K562 (cell line): Measurements from ENCODE around the gene PKLR. TPM values are rescaled to one million over a fixed set of nuclear protein-coding genes. Genes with fewer than 3 reads are reported as not detected.

ENCODE experiments used
- ATAC-seq: fragments of 200-7000 bp; cut with Tn5 transposase; 3 replicates; pipeline ENCODE4 v1.9.1; 2020; ENCODE audit warnings: moderate library complexity
- BruUV-seq: library from RNA; stranded (reverse); fragments of 400-500 nt; replicated peaks from 2 replicates; lab custom pipeline; 2021; lab: Mats Ljungman, UMichigan
- CTCF ChIA-PET: fragments of 300-600 bp; formaldehyde crosslinking; extraction: SDS; loops from one replicate; lab custom pipeline; 2021; ENCODE audit warnings: low intra/inter-chr PET ratio; lab: Yijun Ruan, JAX
- POLR2A ChIA-PET: fragments of 300-600, 350-650 bp; sonication (Branson Sonifier 250); formaldehyde crosslinking; extraction: SDS; loops from one replicate; lab custom pipeline; 2021; ENCODE audit warnings: antibody characterized with exemption, inconsistent platforms; lab: Yijun Ruan, JAX
- DNase-seq, 4 experiments: peaks; one replicate each; pipeline versions ENCODE4 v3.0.0 to v3.0.0-alpha.2; 2011 to 2018; ENCODE audit warnings: low spot score in 3 of 4, mixed read lengths in 3 of 4; ENCODE audit errors: extremely low read depth in 1 of 4
- FAIRE-seq: peaks from 2 replicates; lab custom pipeline; 2011; peaks lifted over from hg19 to GRCh38; lab: Jason Lieb, UNC
- H2AFZ ChIP-seq: 2 replicates; pipeline ENCODE4 v1.6.0; 2011; ENCODE audit warnings: low read depth, low read length, control low read depth, inconsistent platforms
- H3K27ac ChIP-seq: fragments of 200-600 bp; 3 replicates; pipeline ENCODE4 v1.8.0; 2011; ENCODE audit warnings: low read depth, mild to moderate bottlenecking, control low read depth, inconsistent platforms, low read length, moderate library complexity, mixed read lengths; ENCODE audit errors: extremely low read depth
- H3K27me3 ChIP-seq, 2 experiments: fragments of 300-600 bp in 1 of 2; 2 replicates in 1 of 2; 3 replicates in 1 of 2; pipeline versions ENCODE4 v1.6.0 to v1.8.0; 2011; ENCODE audit warnings: inconsistent platforms in 2 of 2, low read length in 2 of 2, mild to moderate bottlenecking in 1 of 2, mixed read lengths in 1 of 2, moderate library complexity in 1 of 2; ENCODE audit not compliant: control insufficient read depth in 2 of 2, insufficient read depth in 2 of 2
- H3K36me3 ChIP-seq: fragments of 300-600 bp; 3 replicates; pipeline ENCODE4 v1.8.0; 2011; ENCODE audit warnings: mild to moderate bottlenecking, low read length, inconsistent platforms; ENCODE audit not compliant: control insufficient read depth, insufficient read depth
- H3K4me1 ChIP-seq, 2 experiments: fragments of 200-600 bp in 1 of 2; replicated peaks in 1 of 2; 2 replicates in 1 of 2; 3 replicates in 1 of 2; pipeline versions ENCODE4 v1.5.1 to v1.8.0; 2011; ENCODE audit warnings: inconsistent platforms in 2 of 2, low read length in 2 of 2, mild to moderate bottlenecking in 1 of 2, mixed read lengths in 1 of 2, moderate library complexity in 1 of 2; ENCODE audit not compliant: control insufficient read depth in 2 of 2, insufficient read depth in 2 of 2
- H3K4me2 ChIP-seq: 2 replicates; pipeline ENCODE4 v1.6.1; 2011; ENCODE audit warnings: low read length, control low read depth, inconsistent platforms, mixed read lengths; ENCODE audit not compliant: insufficient read depth
- H3K4me3 ChIP-seq: fragments of 200-600 bp; sonication (generic), shearing (Covaris generic); 2 replicates; pipeline ENCODE4 v1.5.1; 2016; ENCODE audit warnings: control low read depth, inconsistent platforms
- H3K79me2 ChIP-seq: fragments of 200-600 bp; 3 replicates; pipeline ENCODE4 v1.8.0; 2011; ENCODE audit warnings: low read length, inconsistent platforms; ENCODE audit not compliant: control insufficient read depth, insufficient read depth
- H3K9ac ChIP-seq, 2 experiments: 2 replicates each; pipeline versions ENCODE4 v1.6.0 to v1.6.1; 2011; ENCODE audit warnings: low read depth in 2 of 2, low read length in 2 of 2, control low read depth in 1 of 2, inconsistent platforms in 1 of 2, mild to moderate bottlenecking in 1 of 2, mixed read lengths in 1 of 2; ENCODE audit not compliant: insufficient read depth in 1 of 2
- H3K9me1 ChIP-seq: one replicate; pipeline ENCODE4 v1.6.0; 2011; ENCODE audit warnings: inconsistent platforms, mild to moderate bottlenecking, low read length, moderate library complexity; ENCODE audit not compliant: control insufficient read depth, insufficient read depth
- H3K9me3 ChIP-seq: replicated peaks from 2 replicates; pipeline ENCODE4 v1.5.1; 2011; ENCODE audit warnings: low read depth, low read length, inconsistent platforms; ENCODE audit not compliant: control insufficient read depth, insufficient read depth
- H4K20me1 ChIP-seq: replicated peaks from 2 replicates; pipeline ENCODE4 v1.6.1; 2011; ENCODE audit warnings: low read length, inconsistent platforms, mixed read lengths; ENCODE audit not compliant: control insufficient read depth, insufficient read depth
- HDAC6 ChIP-seq: IDR thresholded peaks from 2 replicates; pipeline ENCODE4 v1.6.1; 2012; ENCODE audit warnings: low read depth, mild to moderate bottlenecking, control low read depth, inconsistent platforms, low read length, moderate library complexity
- HMG20A ChIP-seq: fragments of 450-650 bp; formaldehyde crosslinking; conservative IDR thresholded peaks from 2 replicates; pipeline ENCODE4 v1.4.0; 2020; ENCODE audit warnings: mild to moderate bottlenecking, mixed read lengths
- NR2F6 ChIP-seq: fragments of 450-650 bp; formaldehyde crosslinking; IDR thresholded peaks from 2 replicates; pipeline ENCODE4 v1.4.0; 2020; ENCODE audit warnings: mild to moderate bottlenecking
- RBM17 ChIP-seq: fragments of 200-400 bp; formaldehyde crosslinking; IDR thresholded peaks from 2 replicates; pipeline ENCODE4 v1.6.1; 2017; ENCODE audit warnings: low read depth, mild to moderate bottlenecking, low read length, borderline replicate concordance
- SAFB2 ChIP-seq: fragments of 200-400 bp; formaldehyde crosslinking; IDR thresholded peaks from 2 replicates; pipeline ENCODE4 v1.6.1; 2018; ENCODE audit warnings: borderline replicate concordance, low read length, low read depth, moderate library complexity; ENCODE audit not compliant: severe bottlenecking
- SNRNP70 ChIP-seq: fragments of 200-400 bp; formaldehyde crosslinking; optimal IDR thresholded peaks from 2 replicates; pipeline ENCODE3; 2017; ENCODE audit warnings: low read depth, low read length
- SREBF2 ChIP-seq: sonication (generic); formaldehyde crosslinking; IDR thresholded peaks from 2 replicates; pipeline ENCODE4 v1.4.0; 2020; ENCODE audit warnings: mild to moderate bottlenecking, missing genetic modification reagents
- TFAM ChIP-seq: fragments of 250-450 bp; sonication (Bioruptor Pico); conservative IDR thresholded peaks from 2 replicates; pipeline ENCODE4 v1.5.0; 2021; ENCODE audit warnings: mild to moderate bottlenecking, moderate library complexity
- THRB ChIP-seq: fragments of 450-650 bp; formaldehyde crosslinking; conservative IDR thresholded peaks from 2 replicates; pipeline ENCODE4 v1.4.0; 2022; ENCODE audit warnings: mild to moderate bottlenecking, missing genetic modification characterization
- ZNF586 ChIP-seq: fragments of 450-650 bp; formaldehyde crosslinking; conservative IDR thresholded peaks from 2 replicates; pipeline ENCODE4 v1.4.0; 2020; ENCODE audit warnings: mild to moderate bottlenecking, moderate library complexity
- ZSCAN29 ChIP-seq: fragments of 450-650 bp; IDR thresholded peaks from 2 replicates; pipeline ENCODE4 v1.6.1; 2017
- WGBS: fragments of 100-300 bp; shearing (Covaris generic); methylation state at CpG from one replicate; pipeline ENCODE4 v1.1.6; 2016; ENCODE audit warnings: low coverage, mixed read lengths; ENCODE audit not compliant: insufficient coverage; ENCODE audit errors: missing lambda C conversion rate; 5-methylcytosine and 5-hydroxymethylcytosine counted together
- in situ Hi-C: fragments of 300-500 bp; cut with MboI; formaldehyde crosslinking; loops from 4 replicates; pipeline ENCODE4 v1.15.0; 2018; ENCODE audit warnings: inconsistent platforms, mixed read lengths
- intact Hi-C: fragments of 100-400 bp; cut with micrococcal nuclease; formaldehyde crosslinking; loops from 2 replicates; pipeline ENCODE4 v1.14.2; 2022
- polyA plus RNA-seq, 8 experiments: library from polyadenylated mRNA; depleted of rRNA in 4 of 8; stranded (reverse) in 5 of 8; unstranded in 3 of 8; fragments of >200 nt; fragmentation: Nextera tagmentation in 2 of 8; fragmentation: Illumina TruSeq in 1 of 8; extraction: Ambion mirVana in 2 of 8; extraction: Trizol in 1 of 8; gene quantifications; 2 replicates each; pipeline versions ENCODE4 v1.2.1 to v1.2.3, GENCODE V29; 2011 to 2014; ENCODE audit warnings: inconsistent platforms in 1 of 8, missing spikeins in 1 of 8
- total RNA-seq, 7 experiments: library from RNA; depleted of rRNA in 6 of 7; stranded (reverse); fragments of >200 nt in 6 of 7; fragmentation: Illumina TruSeq in 2 of 7; extraction: Trizol in 2 of 7; gene quantifications; 2 replicates each; pipeline versions ENCODE4 v1.2.1 to v1.2.3, GENCODE V29; 2011 to 2021; ENCODE audit warnings: low replicate concordance in 1 of 7

PKLR gene
- total and polyA plus RNA-seq, 9 of the 15 experiments (the other 6 are each of a cell fraction or from before 2014, with no cell fraction given), result 10.7 to 78.4 (median 38.2) TPM

GRCh38 chr1:155247667-155248553 lies 53.3 kb downstream of the PKLR start:
- in situ Hi-C loops, result no loop called here
- FAIRE-seq (no peak), ATAC-seq (no peak), DNase-seq (no peak)
- Histone ChIP-seq H3K27me3 (no peaks in the 10 kb centered on the region), H4K20me1 (no peaks in the 10 kb centered on the region), H3K36me3 (peaks cover 25% of the 10 kb centered on the region; the same call in 2 of the 3 replicates), H3K4me1 (peaks cover 14 to 41% of the 10 kb centered on the region in 2 experiments; a peak in 4 of 5 replicates), H3K79me2 (peaks cover 12% of the 10 kb centered on the region; the same call in 2 of the 3 replicates), H2AFZ (no peak overlapping the region), H3K9me3 (no peaks in the 10 kb centered on the region), H3K27ac (no peak overlapping the region), H3K9me1 (no peaks in the 10 kb centered on the region), H3K4me3 (no peak overlapping the region), H3K4me2 (no peak overlapping the region), H3K9ac (0 out of 4 replicates have a peak overlapping the region, but pooled peaks of 1 of the 2 experiments have one; percentile 12)
- POLR2A ChIA-PET, result interaction anchor here (0.6 to 1.3 kb wide), 6 partner anchors 13 to 275 kb away, joined by 3 to 7 read pairs (median 4); partner anchors contain the start of genes CLK2 and HCN3
- BruUV-seq, result no TSS peak
- 85% methylated on average over 18 of the region's 26 CpGs for WGBS
- CTCF ChIA-PET, result no interaction called here
- intact Hi-C loops, result no loop called here
- TF ChIP-seq TFAM (CRISPR knock-in tag) (no peak), ZSCAN29 (no peak), ZNF586 (no peak), SNRNP70 (no peak), HDAC6 (no peak), SREBF2 (no peak), NR2F6 (CRISPR knock-in tag) (no peak), SAFB2 (no peak), THRB (no peak), RBM17 (no peak), HMG20A (CRISPR knock-in tag) (no peak)
